Keratinocyte (primary cell): ENCODE data around the gene MYO10. TPM values are rescaled to one million over a fixed set of nuclear protein-coding genes. Genes with fewer than 3 reads are reported as not detected.

Source experiments
- DNase-seq: peaks from one replicate; pipeline ENCODE4 v3.0.0-alpha.2; 2011; ENCODE audit warnings: low read depth, missing footprints, low spot score
- FAIRE-seq: peaks from 2 replicates; lab custom pipeline; 2011; peaks lifted over from hg19 to GRCh38; lab: Jason Lieb, UNC
- H2AFZ ChIP-seq: 2 replicates; pipeline ENCODE4 v1.6.0; 2012; ENCODE audit warnings: low read length, control low read depth, inconsistent platforms; ENCODE audit not compliant: control insufficient read depth
- H3K27ac ChIP-seq: 2 replicates; pipeline ENCODE4 v1.5.1; 2011; ENCODE audit warnings: low read length; ENCODE audit not compliant: control insufficient read depth, insufficient read depth
- H3K27me3 ChIP-seq: 3 replicates; pipeline ENCODE4 v1.6.0; 2011; ENCODE audit warnings: low read length; ENCODE audit not compliant: control insufficient read depth, insufficient read depth; ENCODE audit errors: extremely low read depth
- H3K36me3 ChIP-seq, 2 experiments: 2 replicates in 1 of 2; 3 replicates in 1 of 2; pipeline ENCODE4 v1.5.1; 2011; ENCODE audit warnings: low read length in 2 of 2, mild to moderate bottlenecking in 1 of 2; ENCODE audit not compliant: control insufficient read depth in 2 of 2, insufficient read depth in 2 of 2; ENCODE audit errors: extremely low read depth in 1 of 2
- H3K4me1 ChIP-seq: 3 replicates; pipeline ENCODE4 v1.5.1; 2011; ENCODE audit warnings: low read length; ENCODE audit not compliant: control insufficient read depth, insufficient read depth; ENCODE audit errors: extremely low read depth
- H3K4me2 ChIP-seq: 3 replicates; pipeline ENCODE4 v1.6.0; 2011; ENCODE audit warnings: low read depth, low read length; ENCODE audit not compliant: control insufficient read depth, insufficient read depth; ENCODE audit errors: extremely low read depth
- H3K4me3 ChIP-seq, 3 experiments: fragments of 200-600 bp in 1 of 3; sonication (generic) in 1 of 3; 2 replicates in 2 of 3; 3 replicates in 1 of 3; pipeline ENCODE4 v1.5.1; 2011 to 2016; ENCODE audit warnings: low read length in 3 of 3, mild to moderate bottlenecking in 3 of 3, control low read depth in 2 of 3, inconsistent platforms in 1 of 3, low read depth in 1 of 3, mixed read lengths in 1 of 3, mixed run types in 1 of 3, moderate library complexity in 1 of 3; ENCODE audit not compliant: control insufficient read depth in 2 of 3, insufficient read depth in 2 of 3; ENCODE audit errors: extremely low read depth in 1 of 3
- H3K79me2 ChIP-seq: 2 replicates; pipeline ENCODE4 v1.6.0; 2012; ENCODE audit warnings: low read length; ENCODE audit not compliant: control insufficient read depth, insufficient read depth
- H3K9ac ChIP-seq: 3 replicates; pipeline ENCODE4 v1.6.0; 2011; ENCODE audit warnings: low read length; ENCODE audit not compliant: control insufficient read depth, insufficient read depth; ENCODE audit errors: extremely low read depth
- H3K9me1 ChIP-seq: 3 replicates; pipeline ENCODE4 v1.6.0; 2011; ENCODE audit warnings: low read length; ENCODE audit not compliant: control insufficient read depth, insufficient read depth; ENCODE audit errors: extremely low read depth
- H3K9me3 ChIP-seq: 2 replicates; pipeline ENCODE4 v1.5.1; 2012; ENCODE audit warnings: low read depth, low read length; ENCODE audit not compliant: control insufficient read depth
- H4K20me1 ChIP-seq: 3 replicates; pipeline ENCODE4 v1.6.0; 2011; ENCODE audit warnings: low read length; ENCODE audit not compliant: control insufficient read depth, insufficient read depth; ENCODE audit errors: extremely low read depth
- CTCF ChIP-seq, 3 experiments: IDR thresholded peaks in 1 of 3; conservative IDR thresholded peaks in 1 of 3; optimal IDR thresholded peaks in 1 of 3; 2 replicates in 2 of 3; 3 replicates in 1 of 3; pipeline versions ENCODE3 to v1.5.1; 2011; ENCODE audit warnings: low read length in 3 of 3, mild to moderate bottlenecking in 3 of 3, moderate library complexity in 2 of 3, control low read depth in 1 of 3, inconsistent platforms in 1 of 3; ENCODE audit not compliant: insufficient read depth in 2 of 3; ENCODE audit errors: extremely low read depth in 1 of 3
- EZH2 ChIP-seq: IDR thresholded peaks from one replicate; pipeline ENCODE4 v1.6.1; 2012; ENCODE audit warnings: inconsistent platforms, mild to moderate bottlenecking, low read length, moderate library complexity
- dilution Hi-C: fragments of 300-500 bp; cut with MboI; formaldehyde crosslinking; loops from one replicate; pipeline ENCODE4 v1.7.0; 2020; ENCODE audit warnings: low sequenced_read_pairs; ENCODE audit not compliant: extremely low pct_ligation_motif_present
- polyA plus RNA-seq, 5 experiments: library from polyadenylated mRNA; depleted of rRNA in 3 of 5; stranded (reverse) in 3 of 5; stranded (forward) in 1 of 5; unstranded in 1 of 5; fragments of >200 nt; gene quantifications; 1 replicate in 1 of 5; 2 replicates in 3 of 5; 3 replicates in 1 of 5; pipeline versions ENCODE4 v1.2.1 to v1.2.3, GENCODE V29; 2011 to 2012; ENCODE audit warnings: missing spikeins in 2 of 5, low read depth in 1 of 5, low replicate concordance in 1 of 5

Gene MYO10
- polyA plus RNA-seq, 1 donor (not counting 4 experiments of a cell fraction or from before 2014, with no cell fraction given), result 22.0 TPM

- H3K27ac ChIP-seq, result no peak overlapping the region
- no peak for FAIRE-seq
- no peak overlapping the region for H3K4me2 ChIP-seq
- no peak overlapping the region for H3K9ac ChIP-seq
- no peaks in the 10 kb centered on the region for H3K9me1 ChIP-seq
- no peak overlapping the region for H2AFZ ChIP-seq
- H4K20me1 ChIP-seq, result no peaks in the 10 kb centered on the region
- H3K9me3 ChIP-seq, result no peaks in the 10 kb centered on the region
- no peak overlapping the region for H3K4me3 ChIP-seq
- dilution Hi-C loops, result no loop called here
- no peaks in the 10 kb centered on the region for H3K27me3 ChIP-seq
- DNase-seq, result no peak
- TF ChIP-seq EZH2, result no peak
- no peak for TF ChIP-seq CTCF (optimal IDR thresholded peaks at IDR 0.05 in 1 of 3, IDR thresholded peaks at IDR 0.05 in 1 of 3, conservative IDR thresholded peaks at IDR 0.05 in 1 of 3; ENCODE audit: extremely low read depth in 1 of 3, insufficient read depth in 2 of 3, low read length in 3 of 3)
- H3K79me2 ChIP-seq, result peaks cover 31% of the 10 kb centered on the region
- H3K4me1 ChIP-seq, result no peaks in the 10 kb centered on the region
- H3K36me3 ChIP-seq, result peaks cover 7% of the 10 kb centered on the region in 2 experiments
Observed at GRCh38 chr5:16727755-16728325, 208.2 kb downstream of the MYO10 start.

GRCh38 chr5:16726538-16726946, 209.5 kb downstream of the MYO10 start:
- no peak overlapping the region for H3K27ac ChIP-seq
- TF ChIP-seq CTCF (optimal IDR thresholded peaks at IDR 0.05 in 1 of 3, IDR thresholded peaks at IDR 0.05 in 1 of 3, conservative IDR thresholded peaks at IDR 0.05 in 1 of 3; ENCODE audit: extremely low read depth in 1 of 3, insufficient read depth in 2 of 3, low read length in 3 of 3), result no peak
- no peak for TF ChIP-seq EZH2
- dilution Hi-C loops, result no loop called here
- H3K27me3 ChIP-seq, result no peaks in the 10 kb centered on the region
- FAIRE-seq (no peak), DNase-seq (no peak)
- H3K9me1 ChIP-seq, result no peaks in the 10 kb centered on the region
- no peak overlapping the region for H3K4me3 ChIP-seq
- peaks cover 25% of the 10 kb centered on the region for H3K79me2 ChIP-seq
- H3K9ac ChIP-seq, result no peak overlapping the region
- no peaks in the 10 kb centered on the region for H3K9me3 ChIP-seq
- no peak overlapping the region for H2AFZ ChIP-seq
- peaks cover 0 to 4% of the 10 kb centered on the region in 2 experiments for H3K36me3 ChIP-seq
- H4K20me1 ChIP-seq, result no peaks in the 10 kb centered on the region
- H3K4me1 ChIP-seq, result no peaks in the 10 kb centered on the region
- H3K4me2 ChIP-seq, result no peak overlapping the region
